Astrocyte of the spinal cord (primary cell): Measurements from ENCODE around the gene PRKD1.
"Not testable (repeated sequence)": the region's sequence is repeated elsewhere in the genome, so short reads cannot be mapped to it uniquely, and the experiment has no call there.

Experiments used
- DNase-seq: peaks from one replicate; pipeline ENCODE4 v3.0.0; 2011; ENCODE audit warnings: low read depth, low spot score
- H3K4me3 ChIP-seq: 2 replicates; pipeline ENCODE4 v1.5.1; 2011; ENCODE audit warnings: low read depth, mild to moderate bottlenecking, low read length, moderate library complexity
- CTCF ChIP-seq: IDR thresholded peaks from 2 replicates; pipeline ENCODE4 v1.5.1; 2012; ENCODE audit warnings: low read depth, mild to moderate bottlenecking, low read length, inconsistent platforms
- in situ Hi-C: cut with HindIII; loops from 2 replicates; pipeline ENCODE4 v1.10.0; 2017; ENCODE audit warnings: low sequenced_read_pairs

The PRKD1 gene

GRCh38 chr14:29734732-29735131, 192.9 kb downstream of the PRKD1 start:
- TF ChIP-seq CTCF = no peak
- in situ Hi-C loops = no loop called here
- no peak for DNase-seq
- no peak overlapping the region for H3K4me3 ChIP-seq

- H3K4me3 ChIP-seq, in situ Hi-C loops: not testable (repeated sequence)
- DNase-seq = peak; percentile 69
Observed at GRCh38 chr14:29726560-29727331, 200.9 kb downstream of the PRKD1 start.

GRCh38 chr14:29724991-29725390, 202.7 kb downstream of the PRKD1 start:
- in situ Hi-C loops = no loop called here
- H3K4me3 ChIP-seq = no peak overlapping the region
- TF ChIP-seq CTCF = no peak
- DNase-seq = peak; percentile 56

GRCh38 chr14:29722831-29723230, 204.8 kb downstream of the PRKD1 start:
- in situ Hi-C loops = no loop called here
- no peak overlapping the region for H3K4me3 ChIP-seq
- no peak for DNase-seq
- no peak for TF ChIP-seq CTCF

- TF ChIP-seq CTCF = no peak
- in situ Hi-C loops = no loop called here
- no peak overlapping the region for H3K4me3 ChIP-seq
- no peak for DNase-seq
Observed at GRCh38 chr14:29721586-29721985, 206.1 kb downstream of the PRKD1 start.

- TF ChIP-seq CTCF = no peak
- no peak for DNase-seq
- in situ Hi-C loops = no loop called here
- H3K4me3 ChIP-seq = no peak overlapping the region
Observed at GRCh38 chr14:29717901-29718300, 209.7 kb downstream of the PRKD1 start.

GRCh38 chr14:29716150-29716549, 211.5 kb downstream of the PRKD1 start:
- TF ChIP-seq CTCF = no peak
- no peak overlapping the region for H3K4me3 ChIP-seq
- DNase-seq = no peak
- in situ Hi-C loops = no loop called here
